ENCODE measurements around the gene TP53I13.
"Not testable (repeated sequence)": the region's sequence is repeated elsewhere in the genome, so short reads cannot be mapped to it uniquely, and the experiment has no call there.

TP53I13 gene

GRCh38 chr17:29549177-29549923 lies 19.2 kb upstream of the TP53I13 start:
- no peak overlapping the region for H3K27ac ChIP-seq
- TF ChIP-seq ZFX (IDR thresholded peaks at IDR 0.05) (no peak), CTCF (conservative IDR thresholded peaks at IDR 0.05) (no peak)

- TF ChIP-seq CTCF (conservative IDR thresholded peaks at IDR 0.05) = no peak
- TF ChIP-seq ZFX (IDR thresholded peaks at IDR 0.05) = no peak
- no peak overlapping the region for H3K27ac ChIP-seq
Observed at GRCh38 chr17:29555840-29556239, 12.7 kb upstream of the TP53I13 start.

GRCh38 chr17:29557085-29557738 lies 11.3 kb upstream of the TP53I13 start:
- no peak for TF ChIP-seq ZFX (IDR thresholded peaks at IDR 0.05)
- no peak for TF ChIP-seq CTCF (conservative IDR thresholded peaks at IDR 0.05)
- H3K27ac ChIP-seq = no peak overlapping the region

- no peak overlapping the region for H3K27ac ChIP-seq
- TF ChIP-seq CTCF (conservative IDR thresholded peaks at IDR 0.05) = no peak
- TF ChIP-seq ZFX (IDR thresholded peaks at IDR 0.05) = no peak
Observed at GRCh38 chr17:29557739-29558116, 10.8 kb upstream of the TP53I13 start.

GRCh38 chr17:29558139-29558538 lies 10.4 kb upstream of the TP53I13 start:
- not testable (repeated sequence) for H3K27ac ChIP-seq

GRCh38 chr17:29559640-29560039 lies 8.9 kb upstream of the TP53I13 start:
- H3K27ac ChIP-seq = no peak overlapping the region
- TF ChIP-seq CTCF (conservative IDR thresholded peaks at IDR 0.05) = no peak; the same call in 1 of the 2 replicates
- TF ChIP-seq ZFX (IDR thresholded peaks at IDR 0.05) = no peak

GRCh38 chr17:29560316-29560715 lies 8.2 kb upstream of the TP53I13 start:
- TF ChIP-seq ZFX (IDR thresholded peaks at IDR 0.05) = no peak
- TF ChIP-seq CTCF (conservative IDR thresholded peaks at IDR 0.05) = no peak

More at GRCh38 chr17:29560316-29560715, 8.2 kb upstream of the TP53I13 start:
- H3K27ac ChIP-seq = no peak overlapping the region

Data from C4-2B (cell line).